ENCODE measurements around the gene CLK3.

DNA sequence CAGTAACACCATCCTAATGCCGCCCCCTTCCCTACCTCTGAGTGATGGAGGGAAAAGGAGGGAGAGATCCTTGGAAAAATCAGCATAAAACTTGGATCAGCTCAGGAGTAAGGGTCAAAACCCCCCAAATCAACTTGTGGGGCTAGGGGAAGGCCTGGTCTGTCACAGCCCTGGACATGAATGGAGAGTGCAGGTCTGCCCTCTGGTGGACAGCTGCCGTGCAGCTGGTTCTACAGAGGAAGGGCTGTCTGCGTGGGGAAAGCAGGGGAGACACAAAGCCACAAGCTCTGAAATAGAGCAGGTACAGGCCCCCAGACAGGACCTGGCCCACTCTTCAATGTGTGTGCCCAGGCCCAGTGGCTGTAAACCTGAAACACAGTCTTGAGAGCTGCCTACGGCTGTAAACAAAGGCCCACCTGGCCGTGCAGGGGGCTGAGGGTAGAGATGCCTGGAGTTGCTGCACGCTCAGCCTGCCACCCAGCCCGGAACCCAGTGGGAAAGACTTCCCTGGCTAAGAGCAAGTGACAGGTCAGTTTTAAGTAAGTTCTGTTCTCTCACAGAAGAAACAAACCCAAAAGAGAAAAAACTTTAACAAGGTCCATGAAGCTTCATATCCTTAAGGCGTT is 16.4 kb downstream of the CLK3 start:
- TF ChIP-seq POLR2A (IDR thresholded peaks at IDR 0.05), result no peak
- TF ChIP-seq, protein P1, sequence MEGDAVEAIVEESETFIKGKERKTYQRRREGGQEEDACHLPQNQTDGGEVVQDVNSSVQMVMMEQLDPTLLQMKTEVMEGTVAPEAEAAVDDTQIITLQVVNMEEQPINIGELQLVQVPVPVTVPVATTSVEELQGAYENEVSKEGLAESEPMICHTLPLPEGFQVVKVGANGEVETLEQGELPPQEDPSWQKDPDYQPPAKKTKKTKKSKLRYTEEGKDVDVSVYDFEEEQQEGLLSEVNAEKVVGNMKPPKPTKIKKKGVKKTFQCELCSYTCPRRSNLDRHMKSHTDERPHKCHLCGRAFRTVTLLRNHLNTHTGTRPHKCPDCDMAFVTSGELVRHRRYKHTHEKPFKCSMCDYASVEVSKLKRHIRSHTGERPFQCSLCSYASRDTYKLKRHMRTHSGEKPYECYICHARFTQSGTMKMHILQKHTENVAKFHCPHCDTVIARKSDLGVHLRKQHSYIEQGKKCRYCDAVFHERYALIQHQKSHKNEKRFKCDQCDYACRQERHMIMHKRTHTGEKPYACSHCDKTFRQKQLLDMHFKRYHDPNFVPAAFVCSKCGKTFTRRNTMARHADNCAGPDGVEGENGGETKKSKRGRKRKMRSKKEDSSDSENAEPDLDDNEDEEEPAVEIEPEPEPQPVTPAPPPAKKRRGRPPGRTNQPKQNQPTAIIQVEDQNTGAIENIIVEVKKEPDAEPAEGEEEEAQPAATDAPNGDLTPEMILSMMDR (IDR thresholded peaks at IDR 0.05), result peak; percentile 55 to 78 (median 68)

Data from esophagus squamous epithelium (tissue), 4 donors.